Gastrocnemius medialis (tissue), 4 donors: ENCODE measurements around the gene OMG.

Experiments used
- CTCF ChIP-seq, 5 experiments: fragments of 450-650 bp in 3 of 5; fragments of 200-600 bp in 2 of 5; sonication (generic) in 2 of 5; IDR thresholded peaks in 4 of 5; conservative IDR thresholded peaks in 1 of 5; 1 replicate in 4 of 5; 2 replicates in 1 of 5; pipeline ENCODE4 v1.5.1; 2016 to 2019; ENCODE audit warnings: antibody characterized with exemption in 5 of 5, mild to moderate bottlenecking in 3 of 5, moderate library complexity in 3 of 5
- POLR2A ChIP-seq, 2 donors: fragments of 450-650 bp; IDR thresholded peaks; one replicate each; pipeline ENCODE4 v1.6.1; 2017; ENCODE audit warnings: antibody characterized with exemption in 2 of 2, mild to moderate bottlenecking in 2 of 2, moderate library complexity in 2 of 2

GRCh38 chr17:31328160-31328535 is 31.1 kb upstream of the OMG start:
- TF ChIP-seq CTCF (IDR thresholded peaks at IDR 0.05 in 4 of 5, conservative IDR thresholded peaks at IDR 0.05 in 1 of 5) (no peak), POLR2A (IDR thresholded peaks at IDR 0.05) (no peak)
